ENCODE measurements around the gene FOXP1.
A peak's percentile ranks its signal among the peaks of the same experiment; 100 is the strongest.

The FOXP1 gene

DNA sequence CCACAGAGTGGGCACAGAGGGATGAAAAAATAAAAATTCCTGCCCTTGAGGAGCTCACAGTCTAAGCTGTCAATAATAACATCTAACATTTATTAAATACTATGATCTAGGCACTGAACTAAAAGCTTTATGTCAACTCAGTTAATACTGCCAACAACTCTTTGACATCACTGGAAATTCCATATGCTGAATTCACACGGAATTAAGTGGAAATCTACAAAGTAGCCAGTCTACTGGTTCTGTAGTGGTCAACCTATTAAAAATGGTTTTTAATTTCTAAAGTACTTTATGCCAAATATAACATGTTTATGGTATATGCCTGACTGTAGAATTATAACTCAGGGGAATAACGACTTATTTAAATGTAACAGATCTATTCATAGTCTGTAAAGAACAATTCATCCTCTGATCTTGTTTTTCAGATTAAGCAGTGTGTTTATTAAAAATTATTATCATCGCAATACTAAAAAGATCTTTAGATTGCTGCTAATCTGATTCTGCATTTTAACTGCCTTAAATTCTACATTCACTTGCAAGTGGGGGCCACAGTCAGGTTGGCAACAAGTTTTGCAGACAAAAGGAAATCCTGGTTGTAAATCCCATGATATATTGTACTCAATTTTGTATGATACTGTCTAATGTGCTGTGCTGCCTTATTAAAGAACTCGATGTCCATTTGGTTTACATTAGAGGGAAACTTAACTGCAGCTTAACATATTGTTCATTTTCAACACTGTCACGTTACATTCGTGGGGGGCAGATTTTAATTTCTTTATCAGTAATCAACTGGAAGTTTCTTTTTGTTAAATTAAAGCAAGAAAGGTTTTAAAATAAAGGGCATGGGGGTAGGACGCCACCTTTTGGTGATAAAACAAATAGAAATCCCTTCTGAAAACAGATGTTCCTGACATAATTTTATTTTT, 2.6 kb upstream of the FOXP1 start:
- no peak overlapping the region for H3K27ac ChIP-seq (ENCODE audit: low read length)
- peaks cover 16% of the 10 kb centered on the region for H3K4me1 ChIP-seq (ENCODE audit: low read length)
- H3K9ac ChIP-seq (ENCODE audit: low read length): no peak overlapping the region
- H3K9me3 ChIP-seq (ENCODE audit: insufficient read depth, low read length): no peaks in the 10 kb centered on the region
- no peak overlapping the region for H2AFZ ChIP-seq (ENCODE audit: low read depth, low read length)
- H3K4me3 ChIP-seq (ENCODE audit: low read length): no peak overlapping the region
- H3K4me2 ChIP-seq (ENCODE audit: low read length): peak overlapping the region; percentile 17; the same call in 1 of the 2 replicates
- H4K20me1 ChIP-seq (ENCODE audit: insufficient read depth, low read length): no peaks in the 10 kb centered on the region
- H3K79me2 ChIP-seq (ENCODE audit: low read length): no peaks in the 10 kb centered on the region
- no peaks in the 10 kb centered on the region for H3K36me3 ChIP-seq (replicated peaks; ENCODE audit: low read depth, low read length)
- peaks cover 19% of the 10 kb centered on the region for H3K27me3 ChIP-seq (ENCODE audit: low read depth, low read length)
- TF ChIP-seq EZH2phosphoT487 (IDR thresholded peaks at IDR 0.05; ENCODE audit: low read depth): no peak
- peak; percentile 92 for TF ChIP-seq CTCF (IDR thresholded peaks at IDR 0.05; ENCODE audit: low read depth, low read length)

DNA sequence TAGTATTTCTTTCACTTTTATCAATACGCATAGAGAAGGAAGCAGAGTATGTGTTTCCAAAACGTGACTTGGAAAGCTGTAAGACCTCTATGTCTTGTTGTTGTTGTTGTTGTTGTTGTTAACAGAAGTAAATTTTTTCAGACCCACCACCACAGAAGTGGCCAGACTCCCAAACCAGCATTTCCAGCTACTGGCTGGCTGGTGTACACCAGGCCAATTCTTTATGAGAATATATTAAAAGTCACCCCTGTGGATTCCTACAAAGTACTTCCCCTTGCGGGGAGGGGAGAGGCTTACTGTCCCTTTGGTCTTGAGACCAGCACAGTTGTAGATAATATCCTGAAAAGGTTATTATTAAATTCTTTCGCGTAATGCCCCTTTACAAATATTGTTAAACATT, 1.6 kb upstream of the FOXP1 start:
- Histone ChIP-seq H3K4me1 (ENCODE audit: low read length) (peaks cover 26% of the 10 kb centered on the region), H3K36me3 (replicated peaks; ENCODE audit: low read depth, low read length) (no peaks in the 10 kb centered on the region), H3K27ac (ENCODE audit: low read length) (no peak overlapping the region), H3K79me2 (ENCODE audit: low read length) (no peaks in the 10 kb centered on the region), H4K20me1 (ENCODE audit: insufficient read depth, low read length) (no peaks in the 10 kb centered on the region), H3K4me3 (ENCODE audit: low read length) (peak overlapping the region; percentile 88), H3K4me2 (ENCODE audit: low read length) (peak overlapping the region; percentile 98), H3K27me3 (ENCODE audit: low read depth, low read length) (peaks cover 29% of the 10 kb centered on the region), H3K9ac (ENCODE audit: low read length) (no peak overlapping the region), H2AFZ (ENCODE audit: low read depth, low read length) (no peak overlapping the region), H3K9me3 (ENCODE audit: insufficient read depth, low read length) (no peaks in the 10 kb centered on the region)
- TF ChIP-seq CTCF (IDR thresholded peaks at IDR 0.05; ENCODE audit: low read depth, low read length) (no peak), EZH2phosphoT487 (IDR thresholded peaks at IDR 0.05; ENCODE audit: low read depth) (no peak)

- Histone ChIP-seq H3K36me3 (replicated peaks; ENCODE audit: low read depth, low read length) (no peaks in the 10 kb centered on the region), H3K9ac (ENCODE audit: low read length) (peak overlapping the region; percentile 40), H3K79me2 (ENCODE audit: low read length) (no peaks in the 10 kb centered on the region), H3K4me1 (ENCODE audit: low read length) (peaks cover 30% of the 10 kb centered on the region), H2AFZ (ENCODE audit: low read depth, low read length) (peak overlapping the region; percentile 76), H3K27me3 (ENCODE audit: low read depth, low read length) (peaks cover 36% of the 10 kb centered on the region), H3K4me3 (ENCODE audit: low read length) (peak overlapping the region; percentile 88), H3K4me2 (ENCODE audit: low read length) (peak overlapping the region; percentile 98), H4K20me1 (ENCODE audit: insufficient read depth, low read length) (no peaks in the 10 kb centered on the region), H3K9me3 (ENCODE audit: insufficient read depth, low read length) (no peaks in the 10 kb centered on the region), H3K27ac (ENCODE audit: low read length) (no peak overlapping the region)
- no peak for TF ChIP-seq CTCF (IDR thresholded peaks at IDR 0.05; ENCODE audit: low read depth, low read length)
- no peak for TF ChIP-seq EZH2phosphoT487 (IDR thresholded peaks at IDR 0.05; ENCODE audit: low read depth)
Observed at GRCh38 chr3:71584394-71585011, 975 bp upstream of the FOXP1 start.

Measured in OCI-LY3 (cell line).